K562 treated with DMSO at 1 percent for 48 hours (cell line): ENCODE data around the gene ZC3H14. TPM values are rescaled to one million over a fixed set of nuclear protein-coding genes. Genes with fewer than 3 reads are reported as not detected.

Experiments
- total RNA-seq: library from RNA; unstranded; fragments of 300-600 nt; gene quantifications from 2 replicates; pipeline ENCODE4 v1.2.3, GENCODE V29; 2022; ENCODE audit warnings: low replicate concordance; ENCODE audit errors: extremely low read depth

The ZC3H14 gene, protein sequence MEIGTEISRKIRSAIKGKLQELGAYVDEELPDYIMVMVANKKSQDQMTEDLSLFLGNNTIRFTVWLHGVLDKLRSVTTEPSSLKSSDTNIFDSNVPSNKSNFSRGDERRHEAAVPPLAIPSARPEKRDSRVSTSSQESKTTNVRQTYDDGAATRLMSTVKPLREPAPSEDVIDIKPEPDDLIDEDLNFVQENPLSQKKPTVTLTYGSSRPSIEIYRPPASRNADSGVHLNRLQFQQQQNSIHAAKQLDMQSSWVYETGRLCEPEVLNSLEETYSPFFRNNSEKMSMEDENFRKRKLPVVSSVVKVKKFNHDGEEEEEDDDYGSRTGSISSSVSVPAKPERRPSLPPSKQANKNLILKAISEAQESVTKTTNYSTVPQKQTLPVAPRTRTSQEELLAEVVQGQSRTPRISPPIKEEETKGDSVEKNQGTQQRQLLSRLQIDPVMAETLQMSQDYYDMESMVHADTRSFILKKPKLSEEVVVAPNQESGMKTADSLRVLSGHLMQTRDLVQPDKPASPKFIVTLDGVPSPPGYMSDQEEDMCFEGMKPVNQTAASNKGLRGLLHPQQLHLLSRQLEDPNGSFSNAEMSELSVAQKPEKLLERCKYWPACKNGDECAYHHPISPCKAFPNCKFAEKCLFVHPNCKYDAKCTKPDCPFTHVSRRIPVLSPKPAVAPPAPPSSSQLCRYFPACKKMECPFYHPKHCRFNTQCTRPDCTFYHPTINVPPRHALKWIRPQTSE
- total RNA-seq, result not detected in 2 replicates

DNA sequence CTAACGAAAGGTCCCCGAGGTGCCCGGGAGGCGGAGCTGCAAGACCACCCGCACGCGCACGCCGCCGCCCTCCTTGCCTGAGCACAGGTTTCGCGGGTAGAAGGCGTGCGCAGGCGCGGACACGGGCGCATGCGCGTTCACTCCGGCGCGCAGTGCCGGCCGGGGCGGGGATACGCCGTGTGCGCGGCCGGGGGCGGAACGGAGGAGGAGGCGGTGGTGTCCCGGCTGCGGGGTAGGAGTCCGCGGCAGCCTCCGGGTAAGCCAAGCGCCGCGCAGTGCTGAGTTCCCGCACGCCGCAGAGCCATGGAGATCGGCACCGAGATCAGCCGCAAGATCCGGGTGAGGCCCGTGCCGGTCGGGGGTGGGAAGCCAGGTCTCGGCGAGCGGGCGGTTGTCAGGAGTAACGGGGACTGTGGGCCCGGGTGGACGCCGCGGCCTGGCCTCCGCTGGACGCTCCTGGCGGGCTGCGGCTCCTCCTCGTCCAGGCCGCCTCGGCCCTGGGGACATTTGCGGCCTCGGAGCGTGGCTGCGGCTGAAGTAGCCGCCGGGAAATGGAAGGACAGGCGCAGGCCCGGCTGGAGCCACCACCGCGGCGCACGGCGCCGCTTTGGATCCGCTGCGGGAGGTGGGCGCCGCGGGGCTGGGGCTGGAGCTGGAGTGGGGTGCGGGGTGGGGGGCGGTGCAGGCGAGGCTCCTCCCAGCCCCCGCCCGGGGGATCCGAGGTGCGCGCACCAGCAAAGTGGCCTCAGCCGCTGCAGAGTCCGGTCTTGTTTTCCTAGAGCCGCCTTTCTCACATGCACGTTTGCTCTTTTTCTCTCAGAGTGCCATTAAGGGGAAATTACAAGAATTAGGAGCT, at the start of gene ZC3H14:
Gene ZC3H14, plus strand, starts transcription at position 207 of the 856 bp plus-strand sequence. Its CDS starts 97 bp downstream, at position 304.

DNA sequence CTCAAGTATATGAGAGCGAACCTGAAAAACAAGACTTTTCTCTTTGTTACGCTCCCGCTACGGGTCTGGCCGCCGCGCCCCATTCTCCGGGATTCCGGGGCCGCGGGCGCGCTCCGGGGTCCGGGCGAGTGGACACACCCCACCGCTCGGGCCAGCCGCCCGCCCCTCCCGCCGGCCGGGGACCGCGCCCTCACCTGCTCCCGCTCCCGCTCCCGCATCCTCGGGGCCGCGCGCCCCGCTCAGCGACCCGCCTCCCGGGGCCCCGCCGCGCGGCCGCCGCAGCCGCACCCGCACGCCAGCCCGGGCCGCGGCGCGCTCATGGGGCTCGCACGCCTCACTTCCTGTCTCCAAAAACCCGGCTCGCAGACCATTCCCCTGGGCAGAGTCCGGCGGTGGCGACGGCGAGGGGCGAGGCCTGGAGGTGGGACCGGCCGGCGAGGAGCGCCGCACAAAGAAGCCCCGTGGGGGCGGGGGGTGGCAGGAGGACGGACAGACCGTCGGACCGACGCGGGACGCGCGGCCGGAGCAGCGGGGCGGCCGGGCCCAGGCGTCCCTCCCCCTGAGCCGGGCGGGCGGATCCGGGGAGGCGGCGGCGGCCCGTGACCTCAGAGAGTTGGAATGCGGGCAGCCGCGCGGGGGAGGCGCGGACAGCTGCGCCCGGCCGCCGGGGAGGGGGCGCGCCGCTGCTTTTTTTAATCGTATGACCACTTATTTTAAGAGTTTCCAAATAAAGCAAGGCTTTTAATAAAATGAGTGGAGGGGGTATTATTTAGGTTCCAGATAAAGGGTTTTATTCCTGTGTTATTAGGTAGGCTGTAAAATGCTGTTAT, 8.2 kb upstream of the ZC3H14 start, which contains the start of gene PTPN21:
Gene PTPN21, minus strand, starts transcription at position 551 of the 830 bp plus-strand sequence. CDS start 4,590 bp downstream, outside the sequence.

Other genes starting within 250 kb of the ZC3H14 start
- not detected in 2 replicates for gene KCNK10, start 239.8 kb upstream of the ZC3H14 start, total RNA-seq
- not detected in 2 replicates for gene SPATA7, start 177.4 kb upstream of the ZC3H14 start, total RNA-seq
- not detected in 2 replicates for gene PTPN21, start 8.0 kb upstream of the ZC3H14 start, total RNA-seq
- not detected in 2 replicates for gene EML5, start 229.9 kb downstream of the ZC3H14 start, total RNA-seq